ENCODE data around the gene SLC26A1.
A peak's percentile ranks its signal among the peaks of the same experiment; 100 is the strongest.
"Not testable (repeated sequence)": the region's sequence is repeated elsewhere in the genome, so short reads cannot be mapped to it uniquely, and the experiment has no call there.

The SLC26A1 gene

DNA sequence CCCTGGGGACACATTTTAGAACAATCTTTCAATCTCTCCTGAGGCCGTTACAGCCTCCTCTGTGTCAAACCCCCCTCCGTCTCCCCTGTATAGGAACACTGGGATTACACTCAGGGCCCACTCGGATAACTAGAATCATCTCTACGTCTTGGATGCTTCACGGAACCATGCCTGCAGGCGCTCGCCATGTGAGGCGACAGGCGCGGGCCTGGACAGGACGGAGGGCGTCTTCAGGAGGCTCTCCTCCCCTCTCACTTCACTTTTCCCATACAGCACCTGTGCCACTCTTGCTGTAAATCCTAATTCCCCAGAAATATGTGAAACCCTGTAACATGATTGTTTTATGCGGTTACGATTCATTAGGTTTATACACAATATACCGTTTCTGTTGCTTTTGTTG lies 10.4 kb downstream of the SLC26A1 start:
- no peak for DNase-seq

DNA sequence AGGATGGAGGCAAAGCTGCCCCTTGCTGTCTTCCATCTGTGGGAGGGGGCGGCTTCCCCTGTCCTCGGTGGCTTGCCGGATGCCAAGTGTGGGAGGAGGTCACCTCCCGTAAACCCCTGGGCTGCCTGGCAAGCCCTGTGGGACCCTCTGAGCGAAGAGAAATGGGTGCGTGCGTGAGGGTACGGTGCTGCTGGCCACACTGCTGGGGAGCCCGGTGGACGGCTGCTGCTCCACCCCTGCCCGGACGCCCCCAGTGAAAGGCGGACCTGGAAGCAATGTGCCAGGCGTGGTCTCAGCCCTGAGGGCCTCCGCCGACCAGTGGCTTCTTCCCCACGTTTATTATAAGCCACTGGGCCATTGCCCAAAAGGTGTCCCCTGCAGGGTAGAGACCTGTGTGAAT lies 10.9 kb downstream of the SLC26A1 start:
- DNase-seq, result no peak

DNA sequence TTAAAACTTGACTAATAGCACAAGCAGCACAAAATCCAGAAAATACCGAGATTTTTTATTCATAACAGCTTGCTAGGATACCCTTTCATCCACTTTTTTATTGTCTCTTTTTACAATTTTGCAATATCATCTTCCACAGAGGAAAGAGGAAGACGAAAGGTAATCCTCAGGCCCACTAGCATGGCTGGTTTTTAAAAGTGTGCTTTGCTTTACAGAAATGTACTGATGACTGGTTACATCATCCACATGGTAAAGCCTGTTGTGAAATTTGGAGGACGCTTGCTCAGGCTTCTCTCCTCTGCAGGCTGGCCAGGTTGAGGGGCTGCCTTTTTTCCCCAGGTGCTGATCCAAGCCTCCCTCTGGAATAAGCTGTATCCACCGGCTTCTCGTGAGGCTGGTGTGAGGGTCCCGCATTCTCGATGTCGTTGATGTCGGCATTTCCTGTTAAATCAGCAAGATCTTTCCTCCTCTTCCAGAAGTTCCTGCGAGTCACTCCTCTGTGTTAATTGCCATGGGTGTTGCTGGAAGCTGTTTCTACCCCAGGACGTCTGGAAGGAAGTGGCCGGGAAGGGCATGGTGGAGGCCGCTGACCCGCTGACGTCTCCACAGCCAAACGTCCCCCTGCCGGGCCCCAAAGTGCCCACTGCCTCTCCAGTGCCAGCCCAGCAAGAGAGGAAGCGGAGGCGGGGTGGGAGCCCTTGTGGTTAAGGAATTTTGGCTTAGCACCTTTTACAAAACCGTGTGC lies 14.1 kb downstream of the SLC26A1 start:
- peak; percentile 39 for DNase-seq

DNA sequence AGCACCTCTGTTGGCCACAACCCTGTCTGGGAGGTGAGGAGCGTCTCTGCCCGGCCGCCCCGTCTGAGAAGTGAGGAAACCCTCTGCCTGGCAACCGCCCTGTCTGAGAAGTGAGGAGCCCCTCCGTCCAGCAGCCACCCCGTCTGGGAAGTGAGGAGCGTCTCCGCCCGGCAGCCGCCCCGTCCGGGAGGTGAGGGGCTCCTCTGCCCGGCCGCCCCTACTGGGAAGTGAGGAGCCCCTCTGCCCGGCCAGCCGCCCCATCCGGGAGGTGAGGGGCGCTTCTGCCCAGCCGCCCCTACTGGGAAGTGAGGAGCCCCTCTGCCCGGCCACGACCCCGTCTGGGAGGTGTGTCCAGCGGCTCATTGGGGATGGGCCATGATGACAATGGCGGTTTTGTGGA lies 17.2 kb downstream of the SLC26A1 start:
- not testable (repeated sequence) for DNase-seq

DNA sequence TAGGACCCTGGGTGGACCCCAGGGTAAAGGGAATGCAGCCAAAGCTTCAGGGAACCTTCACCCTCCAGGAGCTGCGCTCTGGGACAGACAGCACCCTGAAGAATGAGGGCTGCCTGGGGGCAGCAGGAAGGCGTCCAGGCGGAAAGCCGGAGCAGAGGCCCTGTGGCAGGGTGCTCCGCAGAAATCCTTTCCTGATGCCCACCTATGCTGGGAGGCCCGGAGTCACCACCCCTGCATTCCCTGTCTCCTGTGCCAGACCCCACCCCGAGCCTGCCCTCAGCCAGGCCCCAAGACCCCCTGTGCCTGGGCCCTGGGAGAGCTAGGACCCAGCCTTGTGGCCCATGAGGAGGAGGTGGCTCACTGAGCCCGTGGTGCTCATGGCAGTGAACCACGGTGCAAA lies 18.5 kb downstream of the SLC26A1 start:
- DNase-seq, result no peak

DNA sequence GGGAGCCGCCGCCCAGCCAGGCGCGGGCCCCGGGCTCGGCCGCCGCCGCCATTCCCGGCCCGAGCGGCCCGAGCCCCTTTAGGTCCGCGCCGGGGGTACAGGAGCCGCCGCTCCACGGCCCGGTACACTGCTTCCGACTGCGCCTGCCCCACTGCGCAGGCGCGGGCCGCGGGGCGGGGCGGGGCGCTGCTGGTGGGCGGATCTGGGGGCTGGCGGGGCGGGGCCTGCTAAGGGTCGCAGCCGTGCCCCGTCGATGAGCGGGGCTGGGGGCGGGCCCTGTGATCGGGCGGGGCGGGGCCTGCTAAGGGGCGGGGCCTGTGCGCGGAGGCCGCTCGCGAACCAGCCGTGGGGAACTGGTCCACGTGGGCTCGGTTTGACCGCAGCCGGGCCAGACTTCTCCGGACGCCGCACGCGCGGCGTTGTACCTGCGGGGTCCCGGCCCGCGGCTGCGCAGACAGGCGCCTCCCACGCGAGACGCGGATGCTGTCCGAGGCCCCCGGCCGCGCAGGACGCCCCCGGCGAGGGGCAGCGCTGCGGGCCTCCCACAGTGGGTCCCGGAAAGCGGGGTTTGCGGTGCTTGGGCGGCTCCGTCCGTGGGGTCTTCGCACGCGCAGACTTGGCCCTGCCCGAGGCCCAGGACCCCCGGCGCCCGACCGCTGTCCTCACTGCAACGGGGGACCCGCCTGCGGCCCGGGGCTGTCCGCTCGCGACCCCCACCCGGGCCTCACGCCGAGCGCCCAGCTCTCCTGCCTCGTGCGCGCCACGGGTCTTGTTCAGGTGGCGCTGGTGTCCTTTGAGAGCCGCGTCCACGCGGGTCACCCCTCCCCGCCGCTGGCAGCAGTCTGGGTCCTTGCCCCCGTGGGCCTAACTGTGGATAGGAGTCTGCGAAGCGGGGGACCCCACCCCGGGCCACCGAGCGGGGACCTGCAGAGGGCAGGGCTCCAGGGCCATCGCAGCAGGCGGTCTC lies 19.5 kb downstream of the SLC26A1 start, which contains the start of gene DGKQ:
Gene DGKQ (minus strand): TSS at position 139 of the 967 bp plus-strand sequence. CDS start 87 bp downstream, at position 52.
- DNase-seq, result peak; percentile 84

DNA sequence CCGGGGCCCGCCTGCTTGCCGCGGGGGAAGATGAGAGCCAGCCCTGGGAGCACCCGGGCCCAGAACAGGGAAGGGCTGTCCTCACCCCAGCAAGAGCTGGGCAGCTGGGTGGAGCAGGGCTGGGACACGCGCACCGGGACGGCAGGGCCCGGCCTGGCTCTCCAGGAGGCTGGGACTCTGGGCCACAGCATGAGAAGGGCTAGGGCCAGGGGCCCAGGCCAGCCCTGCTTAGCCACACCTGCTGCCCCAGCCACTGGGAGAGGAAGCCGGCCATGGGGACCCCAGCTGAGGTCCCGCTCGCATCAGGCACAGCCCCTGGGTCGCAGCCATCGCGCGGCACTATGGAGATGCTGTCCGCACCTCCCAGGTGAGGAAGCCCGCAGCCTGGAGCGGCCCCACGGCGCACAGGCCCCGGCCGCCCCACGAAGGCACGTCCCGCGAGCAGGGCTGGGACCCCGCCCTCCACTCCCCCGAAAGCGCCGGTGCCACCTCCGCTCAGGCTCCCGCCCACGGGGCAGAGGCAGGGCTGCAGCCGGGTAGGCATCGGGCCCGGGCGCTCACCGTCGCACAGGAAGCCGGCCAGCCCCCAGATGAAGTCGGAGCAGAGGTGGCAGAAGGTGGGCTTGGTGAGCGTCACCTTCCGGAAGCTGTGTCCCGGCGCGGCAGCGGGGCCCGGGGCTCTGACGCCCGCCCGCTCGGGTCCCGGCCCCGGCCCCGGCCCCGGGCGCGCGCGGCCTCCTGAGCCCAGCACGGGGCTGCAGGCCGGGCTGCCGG lies 20.4 kb downstream of the SLC26A1 start:
- no peak for DNase-seq

DNA sequence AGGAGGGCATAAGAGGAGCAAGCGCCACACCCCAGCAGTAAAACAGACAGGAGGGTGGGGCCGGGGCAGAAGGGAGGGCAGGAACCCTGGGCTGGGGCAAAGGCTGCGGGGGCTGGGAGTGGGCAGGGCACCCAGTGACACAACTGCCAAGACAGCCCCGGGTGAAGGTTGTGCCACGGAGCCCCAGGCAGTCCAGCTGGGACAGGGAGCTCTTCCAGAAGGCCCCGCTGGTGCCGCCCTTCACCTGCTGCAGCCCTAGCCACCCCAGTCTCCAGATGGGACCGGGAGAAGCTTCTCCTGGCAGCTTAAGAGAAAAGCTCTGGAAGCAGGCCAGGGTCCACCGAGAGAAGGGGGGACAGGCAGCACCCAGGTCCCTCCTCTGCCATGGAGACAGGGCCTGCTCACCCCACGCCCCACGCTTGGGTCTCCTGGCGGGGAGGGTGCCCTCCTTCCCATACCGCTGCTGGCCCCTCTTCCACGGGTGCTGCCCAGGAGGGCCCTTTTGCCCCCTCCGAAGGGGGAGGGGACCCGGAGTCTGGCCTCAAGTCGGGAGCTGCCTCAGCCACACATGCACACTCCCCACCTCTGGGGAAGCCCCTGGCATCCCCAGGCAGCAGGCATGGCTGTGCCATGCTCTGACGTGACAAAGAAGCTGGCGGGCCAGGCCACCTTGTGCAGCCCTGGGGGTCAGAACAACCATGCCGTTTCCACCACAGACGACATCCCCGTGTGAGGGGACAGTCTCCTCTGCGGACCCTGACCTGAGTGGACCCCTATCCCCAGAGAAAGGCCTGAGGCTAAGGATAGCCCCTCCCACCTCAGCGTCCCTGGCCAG lies 21.3 kb downstream of the SLC26A1 start:
- no peak for DNase-seq

DNA sequence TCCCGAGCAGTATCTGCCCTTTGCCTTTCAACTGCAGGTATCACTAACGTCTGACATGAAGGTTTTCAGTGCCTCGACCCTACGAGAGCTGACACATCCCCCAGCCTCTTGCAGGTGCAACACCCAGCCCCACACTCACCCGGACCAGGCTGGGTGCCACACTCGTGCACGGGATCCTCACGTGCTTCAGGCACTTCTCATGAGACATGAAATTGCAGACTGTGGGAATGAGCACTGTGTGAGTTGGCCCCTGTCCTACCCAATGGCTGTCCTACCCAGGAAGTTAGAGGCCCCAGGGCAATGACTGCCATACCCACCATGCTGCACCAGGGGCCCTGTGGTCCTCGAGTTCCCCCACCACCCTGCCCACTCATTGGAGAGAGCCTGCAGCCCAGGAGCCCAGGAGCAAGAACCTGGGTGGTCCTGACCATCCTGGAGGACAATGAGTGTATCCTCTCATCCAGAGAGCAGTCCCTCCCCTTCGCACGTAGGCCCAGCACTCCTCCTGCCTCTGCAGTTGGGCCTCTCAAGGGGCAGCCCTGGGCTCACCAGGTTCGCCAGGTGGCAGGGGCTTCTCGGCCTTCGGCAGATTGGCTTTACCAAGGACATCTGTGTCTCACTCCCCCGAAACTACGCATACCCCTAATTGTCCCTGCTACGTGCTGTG lies 22.2 kb downstream of the SLC26A1 start:
- DNase-seq, result no peak

DNA sequence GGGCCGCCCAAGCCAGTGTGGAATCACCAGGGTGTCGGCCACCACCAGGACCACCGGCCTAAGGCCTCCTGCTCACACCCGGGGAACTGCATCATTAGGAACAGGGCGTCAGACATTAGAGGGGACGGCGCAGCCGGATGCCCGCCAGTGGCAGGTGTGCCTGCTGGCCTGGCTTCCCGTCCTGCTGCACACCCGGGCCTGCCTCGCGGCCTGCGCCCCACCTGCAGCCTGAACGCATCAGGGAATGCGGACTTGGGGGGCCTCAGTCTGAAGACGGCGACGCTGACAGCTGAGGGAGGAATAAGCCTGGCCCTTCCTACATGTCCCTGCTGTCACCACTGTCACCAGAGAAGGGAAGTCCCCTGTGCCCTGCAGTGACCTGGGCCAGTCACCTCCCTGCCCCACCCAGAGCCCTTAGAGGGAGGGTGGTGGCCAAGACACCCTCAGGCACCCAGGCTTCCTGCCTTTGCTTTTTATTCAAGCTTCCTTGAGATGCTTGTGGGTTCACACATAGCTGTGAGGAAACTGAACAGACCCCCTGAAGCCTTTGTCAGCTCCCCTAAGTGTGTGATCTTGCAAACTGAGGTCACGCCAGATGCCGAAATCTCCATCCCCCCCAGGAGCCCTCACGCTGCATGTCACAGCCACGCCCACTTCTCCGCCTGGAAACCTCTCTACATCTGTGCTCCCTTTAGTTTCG lies 23.0 kb downstream of the SLC26A1 start:
- DNase-seq, result peak; percentile 6

DNA sequence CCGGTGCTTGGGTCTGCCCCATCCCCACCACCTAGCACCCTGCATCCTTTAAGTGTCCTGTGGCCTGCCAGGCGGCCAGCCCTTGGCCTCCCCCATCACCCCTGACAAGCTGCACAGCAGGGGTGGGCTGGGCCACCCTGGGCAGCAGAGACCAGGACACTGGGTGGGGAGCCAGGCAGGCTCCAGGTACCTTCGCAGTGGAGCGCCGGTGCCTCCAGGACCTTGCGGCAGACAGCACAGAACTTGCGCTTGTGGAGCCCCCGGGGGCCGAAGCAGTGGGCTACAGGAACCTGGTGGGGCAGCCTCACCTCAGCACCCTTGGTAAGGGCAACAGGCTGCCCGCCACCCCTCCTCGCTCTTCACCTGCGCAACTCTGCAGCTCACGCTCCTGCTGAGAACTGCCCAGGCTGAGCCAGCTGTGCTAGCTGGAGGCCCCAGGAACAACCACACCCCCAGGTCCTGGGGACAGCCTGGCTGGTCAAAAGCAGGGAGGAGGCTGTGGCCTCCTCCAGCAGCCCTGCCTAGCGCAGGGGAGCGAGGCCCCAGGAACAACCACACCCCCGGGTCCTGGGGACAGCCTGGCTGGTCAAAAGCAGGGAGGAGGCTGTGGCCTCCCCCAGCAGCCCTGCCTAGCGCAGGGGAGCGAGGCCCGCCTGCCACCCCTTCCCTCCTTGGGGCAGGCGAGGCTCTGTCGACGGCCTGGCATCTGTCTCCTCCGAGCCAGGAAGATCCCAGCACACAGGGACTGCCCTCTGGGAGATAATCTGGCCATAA lies 24.4 kb downstream of the SLC26A1 start:
- DNase-seq, result no peak

DNA sequence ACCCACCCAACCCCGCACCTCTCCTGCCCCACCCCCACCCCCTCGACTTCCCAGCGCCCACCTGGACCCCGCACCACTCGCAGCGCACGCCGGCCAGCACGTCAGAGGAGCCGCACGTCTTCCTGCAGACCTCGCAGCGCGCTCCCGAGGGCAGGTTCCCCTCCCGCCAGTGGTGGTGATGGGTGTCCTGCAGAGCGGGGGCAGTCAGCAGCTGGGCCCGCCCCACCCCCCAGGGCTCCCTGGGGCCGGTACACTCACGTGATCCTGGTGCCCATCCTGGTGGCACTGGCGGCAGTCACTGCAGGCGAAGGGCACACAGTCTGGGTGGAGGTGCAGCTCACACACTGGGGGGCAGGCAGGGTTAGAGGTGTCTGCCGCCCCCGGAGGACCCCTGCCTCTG lies 25.0 kb downstream of the SLC26A1 start:
- DNase-seq, result no peak

DNA sequence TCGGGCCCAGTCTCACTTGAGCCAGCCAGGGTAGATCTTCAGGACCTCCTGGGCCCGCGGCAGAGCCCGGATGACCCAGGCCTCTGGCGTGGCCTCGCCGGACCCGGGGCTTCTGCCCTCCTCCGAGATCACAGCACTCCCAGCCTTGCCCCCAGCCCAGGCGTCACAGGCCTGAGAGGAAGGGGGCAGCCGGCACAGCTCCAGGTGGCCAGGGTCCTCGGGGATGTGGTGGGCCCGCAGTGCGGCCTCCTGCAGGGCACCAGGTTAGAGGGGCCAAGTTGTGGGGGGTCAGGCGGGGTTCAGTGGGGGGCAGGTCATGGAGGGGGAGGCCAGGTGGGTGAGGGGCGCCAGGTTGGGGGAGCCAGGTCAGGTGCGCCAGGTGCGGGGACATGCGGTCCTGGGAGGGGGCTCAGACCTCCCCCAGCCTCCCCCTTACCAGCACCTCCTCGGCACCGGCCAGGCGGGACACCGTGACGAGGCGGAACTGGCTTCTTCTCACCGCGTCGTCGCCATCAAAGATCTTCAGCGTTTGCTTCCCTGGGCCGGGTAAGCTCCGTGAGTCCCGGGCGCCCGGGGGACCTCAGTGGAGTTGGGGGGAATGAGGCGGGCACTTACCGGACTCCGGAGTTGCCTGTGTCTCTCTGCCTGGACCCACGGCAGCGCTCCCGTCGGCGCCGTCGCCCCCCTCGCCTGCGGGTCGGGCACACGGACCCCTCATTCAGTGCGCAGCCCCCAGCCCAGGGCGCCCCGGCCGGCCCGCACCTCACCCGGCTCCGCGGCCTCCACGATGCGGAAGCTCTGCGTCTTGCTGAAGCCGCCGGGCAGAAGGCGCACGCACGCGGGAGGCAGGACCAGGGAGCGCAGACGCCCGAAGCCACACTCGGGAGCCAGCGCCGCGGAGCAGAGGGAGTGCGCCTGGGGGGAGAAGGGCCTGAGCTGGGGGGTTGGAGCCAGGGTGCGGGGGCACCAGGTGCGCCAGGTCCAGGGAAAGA lies 25.8 kb downstream of the SLC26A1 start:
- DNase-seq, result peak; percentile 8

DNA sequence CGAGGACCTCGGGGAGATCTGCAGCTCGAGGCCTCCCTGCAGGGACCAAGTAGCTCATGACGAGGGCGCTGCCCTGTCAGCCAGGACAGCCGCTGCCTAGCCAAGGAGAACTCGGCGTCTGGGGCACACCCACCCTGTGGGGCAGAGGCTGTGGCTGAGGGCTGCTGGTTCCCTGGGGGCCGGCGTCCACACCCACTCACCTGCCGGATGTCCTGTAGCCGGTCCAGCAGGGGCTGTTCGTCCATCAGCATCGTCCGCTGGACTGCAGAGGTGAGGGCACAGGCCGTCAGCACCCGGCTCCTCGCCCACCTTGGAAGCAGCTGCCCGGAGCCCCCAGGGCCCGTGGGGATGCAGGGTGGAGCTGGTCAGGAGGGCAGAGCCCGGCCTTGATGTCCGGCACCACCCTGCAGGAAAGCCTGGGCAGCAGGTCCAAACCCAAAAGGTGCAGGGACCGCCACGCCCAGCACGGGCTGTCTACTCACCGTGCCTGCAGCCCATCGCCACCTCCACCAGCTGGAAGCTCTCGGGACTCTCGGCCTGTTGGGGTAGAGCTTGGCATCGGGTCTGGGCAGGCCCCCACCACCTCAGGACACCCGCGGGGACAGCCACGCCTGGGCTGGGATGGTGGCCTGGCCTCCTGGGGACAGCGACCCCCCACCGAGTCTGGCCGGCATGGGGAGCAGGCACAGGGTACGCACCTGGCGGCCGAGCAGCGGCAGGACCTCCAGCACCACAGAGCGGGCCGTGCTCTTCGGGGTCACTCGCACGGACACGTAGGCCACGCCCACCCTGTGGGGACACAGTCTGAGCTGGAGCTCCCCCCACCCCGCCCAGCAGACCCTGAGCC lies 26.7 kb downstream of the SLC26A1 start:
- DNase-seq, result no peak

DNA sequence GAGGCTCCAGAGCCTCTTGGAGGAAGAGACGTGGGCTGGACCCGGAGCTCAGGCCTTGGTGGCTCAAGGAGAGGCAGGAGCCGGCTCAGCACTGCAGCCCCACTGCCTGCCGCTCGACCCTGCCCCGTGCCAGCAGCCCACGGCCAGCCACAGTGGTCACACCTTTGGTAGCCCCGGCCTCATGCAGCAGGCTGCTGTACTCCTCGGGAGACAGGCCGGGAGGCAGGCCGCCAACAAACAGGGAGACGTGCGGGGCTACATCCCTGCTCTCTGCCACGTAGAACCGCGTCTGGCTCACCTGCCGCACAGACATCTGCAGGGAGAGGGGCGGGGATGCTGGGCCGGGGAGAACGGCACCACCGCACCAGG lies 27.5 kb downstream of the SLC26A1 start:
- DNase-seq, result no peak

DNA sequence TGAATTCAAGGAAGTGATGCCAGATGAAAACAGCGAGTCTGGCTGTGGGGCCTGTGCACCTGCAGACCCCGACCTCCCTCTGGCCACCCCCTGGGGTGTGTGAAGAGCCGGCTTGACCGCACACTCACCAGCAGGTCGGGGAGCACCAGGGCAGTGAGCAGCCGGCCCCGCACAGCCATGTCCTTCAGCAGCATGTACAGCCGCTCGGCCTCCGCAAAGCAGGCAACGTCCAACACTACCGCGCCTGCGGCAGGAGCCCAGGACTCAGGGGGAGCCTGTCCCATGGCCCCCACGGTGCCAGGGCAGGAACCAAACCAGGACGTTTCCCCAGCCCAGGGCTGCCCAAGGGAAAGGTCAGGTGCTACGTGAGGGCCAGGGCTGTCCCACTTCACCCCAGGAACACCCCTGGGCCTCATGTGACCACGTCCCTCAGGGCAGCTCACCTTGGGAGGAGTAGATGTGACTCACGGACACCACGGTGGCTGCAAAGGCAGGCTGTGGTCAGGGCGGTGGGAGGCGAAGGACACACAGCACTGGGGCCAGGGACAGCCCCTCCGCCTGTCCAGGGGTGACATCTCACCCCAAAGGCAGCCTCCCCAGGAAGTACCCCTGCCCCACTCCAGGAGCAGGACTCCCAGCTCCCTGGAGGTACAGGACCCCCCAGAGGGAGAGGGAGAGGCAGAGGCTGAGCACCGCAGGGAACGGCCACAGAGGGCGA lies 28.0 kb downstream of the SLC26A1 start:
- DNase-seq, result no peak

DNA sequence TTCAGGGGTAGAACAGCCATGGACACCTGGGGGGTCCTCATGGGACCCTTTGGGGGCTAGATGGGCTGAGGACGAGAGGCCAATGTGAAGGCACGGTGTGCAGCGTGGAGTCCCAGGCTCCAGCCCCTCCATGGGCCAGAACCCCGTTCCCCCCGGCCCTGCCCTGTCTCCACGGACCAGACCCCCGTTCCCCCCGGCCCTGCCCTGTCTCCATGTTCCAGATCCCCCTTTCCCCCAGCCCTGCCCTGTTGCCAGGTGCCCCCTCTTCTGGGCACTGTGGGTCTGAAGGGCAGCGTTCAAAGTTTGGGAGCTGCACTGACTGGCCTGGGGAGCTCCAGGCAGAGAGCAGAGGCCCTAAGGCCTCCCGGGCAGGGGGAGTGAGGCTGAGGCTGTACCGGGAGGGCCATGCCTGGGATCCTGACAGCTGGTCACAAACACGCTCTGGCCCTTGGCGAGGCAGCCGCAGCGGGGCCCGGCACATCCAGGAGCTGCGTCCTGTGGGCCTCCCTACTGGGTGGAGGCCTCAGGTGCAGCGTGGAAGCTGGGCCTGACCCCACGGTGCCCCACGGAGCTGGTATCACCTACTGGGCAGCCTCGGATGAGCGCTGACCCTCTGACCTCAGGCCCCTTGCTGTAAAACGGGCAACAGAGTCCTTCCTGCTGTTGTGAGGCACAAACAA lies 28.7 kb downstream of the SLC26A1 start:
- DNase-seq, result no peak
